Activated naive CD8-positive, alpha-beta T cell treated with anti-CD3 and anti-CD28 coated beads, Interleukin-2, amount 50 U/mL, for 24 hours (primary cell): ENCODE data around the gene RUNX3.
"Not testable (repeated sequence)": the region's sequence is repeated elsewhere in the genome, so short reads cannot be mapped to it uniquely, and the experiment has no call there.

Source experiments
- ATAC-seq: fragments of 150-1000 bp; cut with Tn5 transposase; one replicate; pipeline ENCODE4 v1.10.0; 2021
- DNase-seq: peaks from one replicate; pipeline ENCODE4 v3.0.0; 2021
- H3K27ac Mint-ChIP-seq: one replicate; pipeline ENCODE4 v1.8.0; 2021; ENCODE audit warnings: mild to moderate bottlenecking, mixed read lengths
- H3K27me3 Mint-ChIP-seq: one replicate; pipeline ENCODE4 v1.8.0; 2021; ENCODE audit warnings: mixed read lengths
- H3K36me3 Mint-ChIP-seq: one replicate; pipeline ENCODE4 v1.8.0; 2021; ENCODE audit warnings: low read depth, mixed read lengths
- H3K4me1 Mint-ChIP-seq: one replicate; pipeline ENCODE4 v1.8.0; 2021; ENCODE audit warnings: mixed read lengths
- H3K4me3 Mint-ChIP-seq: one replicate; pipeline ENCODE4 v1.8.0; 2021; ENCODE audit warnings: mild to moderate bottlenecking, moderate library complexity, mixed read lengths
- H3K9me3 Mint-ChIP-seq: one replicate; pipeline ENCODE4 v1.8.0; 2021; ENCODE audit warnings: mixed read lengths

Gene RUNX3

DNA sequence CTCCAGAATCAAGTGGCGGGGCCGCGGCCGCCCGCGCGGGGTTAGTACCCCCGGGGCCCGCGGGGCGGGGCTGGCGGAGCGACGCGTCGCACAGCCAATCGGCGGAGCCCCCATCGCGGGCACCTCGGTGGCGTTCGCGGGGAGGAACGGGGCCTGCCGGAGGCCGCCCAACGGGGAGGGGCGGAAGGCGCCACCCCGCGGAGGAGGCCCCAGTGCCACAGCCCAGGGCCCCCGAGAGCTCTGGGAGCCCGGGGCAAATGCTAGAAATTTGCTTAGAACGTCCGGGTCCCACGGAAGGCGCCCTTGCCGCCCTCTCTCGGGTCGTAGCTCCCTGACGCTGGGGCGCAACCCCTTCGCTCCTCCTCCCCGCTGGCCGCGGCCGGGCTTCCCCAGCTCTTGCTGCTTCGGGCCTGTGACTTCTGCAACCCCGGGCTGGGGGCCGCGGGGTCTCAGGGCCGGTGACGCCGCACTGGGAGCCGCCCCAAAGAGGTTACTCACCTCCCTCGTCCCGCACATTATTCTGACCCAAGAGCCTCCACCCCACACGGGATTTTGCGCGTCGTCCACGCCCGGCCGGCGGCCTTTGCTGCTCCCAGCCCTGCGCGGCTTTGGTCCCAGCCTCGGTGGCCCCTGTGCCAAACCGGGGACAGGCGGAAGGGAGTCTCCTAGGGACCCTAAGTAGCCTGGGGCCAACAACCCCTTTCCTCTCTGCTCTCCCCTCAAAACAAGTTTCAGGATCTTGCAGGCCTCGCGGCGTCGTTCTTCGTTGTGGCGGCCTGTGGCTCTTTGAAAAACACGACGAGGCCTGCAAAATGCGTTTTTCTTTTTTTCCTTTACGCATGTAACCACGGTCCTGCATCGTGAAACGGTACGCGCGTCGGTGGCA is at the start of gene RUNX3:
RUNX3 (minus strand) TSS at position 17 of the 886 bp plus-strand sequence. CDS start 408 bp downstream, outside the sequence.
- Mint-ChIP-seq H3K4me3 (peak within 1 kb of the TSS; percentile 84), H3K4me1 (peaks cover 75% of the 10 kb centered on the region), H3K36me3 (peaks cover 61% of the 10 kb centered on the region)

DNA sequence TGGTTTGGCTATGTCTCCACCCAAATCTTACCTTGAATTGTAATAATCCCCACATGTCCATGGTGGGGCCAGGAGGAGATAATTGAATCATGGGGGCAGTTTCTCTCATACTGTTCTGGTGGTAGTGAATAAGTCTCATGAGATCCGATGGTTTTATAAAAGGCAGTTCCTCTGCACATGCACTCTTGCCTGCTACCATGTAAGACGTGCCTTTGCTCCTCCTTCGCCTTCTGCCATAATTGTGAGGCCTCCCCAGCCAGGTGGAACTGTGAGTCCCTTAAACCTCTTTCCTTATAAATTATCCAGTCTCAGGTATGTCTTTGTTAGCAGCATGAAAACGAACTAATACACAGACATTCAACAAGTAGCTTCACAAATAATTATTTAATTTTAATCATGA is 49.2 kb upstream of the RUNX3 start:
- H3K27ac Mint-ChIP-seq: peak overlapping the region; percentile 75
- not testable (repeated sequence) for DNase-seq, H3K27me3 Mint-ChIP-seq, H3K4me3 Mint-ChIP-seq, ATAC-seq
- peaks cover 32% of the 10 kb centered on the region for H3K9me3 Mint-ChIP-seq
- peaks cover 78% of the 10 kb centered on the region for H3K4me1 Mint-ChIP-seq
- peaks cover 44% of the 10 kb centered on the region for H3K36me3 Mint-ChIP-seq

More for the DNA sequence above, at the start of gene RUNX3:
- H3K27me3 Mint-ChIP-seq: no peaks in the 10 kb centered on the region
- H3K27ac Mint-ChIP-seq: peak within 1 kb of the TSS; percentile 96
- ATAC-seq: peak; percentile 76
- peak; percentile 92 for DNase-seq
- H3K9me3 Mint-ChIP-seq: no peaks in the 10 kb centered on the region

GRCh38 chr1:24978383-24979032 is 48.4 kb upstream of the RUNX3 start:
- peak; percentile 44 for ATAC-seq
- H3K4me3 Mint-ChIP-seq: peak overlapping the region; percentile 25
- peak overlapping the region; percentile 75 for H3K27ac Mint-ChIP-seq
- H3K27me3 Mint-ChIP-seq: no peaks in the 10 kb centered on the region
- H3K9me3 Mint-ChIP-seq: peaks cover 36% of the 10 kb centered on the region
- peaks cover 75% of the 10 kb centered on the region for H3K4me1 Mint-ChIP-seq
- no peak for DNase-seq
- H3K36me3 Mint-ChIP-seq: peaks cover 49% of the 10 kb centered on the region

DNA sequence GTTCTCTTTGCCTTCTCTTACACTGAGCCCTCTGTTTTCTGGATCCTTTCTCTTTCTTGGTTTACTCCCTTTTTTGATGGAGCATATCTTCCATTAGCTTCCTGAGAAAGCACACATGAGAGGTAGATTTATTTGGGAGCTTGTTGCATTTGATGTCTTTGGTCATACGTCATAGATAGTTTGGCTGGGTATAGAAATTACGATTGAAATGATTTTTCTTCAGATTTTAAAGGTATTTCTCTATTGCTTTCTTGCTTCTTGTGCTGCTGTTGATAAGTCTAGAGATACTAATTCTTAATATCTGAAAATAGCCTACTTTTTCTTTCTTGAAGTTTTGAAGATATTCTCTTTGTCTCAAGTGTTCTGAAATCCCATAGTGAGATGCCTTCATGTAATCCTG is 45.3 kb upstream of the RUNX3 start:
- no peak overlapping the region for H3K4me3 Mint-ChIP-seq
- DNase-seq (no peak), ATAC-seq (no peak)
- H3K27me3 Mint-ChIP-seq: no peaks in the 10 kb centered on the region
- peaks cover 36% of the 10 kb centered on the region for H3K9me3 Mint-ChIP-seq
- no peak overlapping the region for H3K27ac Mint-ChIP-seq
- H3K36me3 Mint-ChIP-seq: peaks cover 60% of the 10 kb centered on the region
- peaks cover 75% of the 10 kb centered on the region for H3K4me1 Mint-ChIP-seq

GRCh38 chr1:24973315-24973714 is 43.2 kb upstream of the RUNX3 start:
- Mint-ChIP-seq H3K4me3 (no peak overlapping the region), H3K9me3 (peaks cover 35% of the 10 kb centered on the region), H3K27ac (peak overlapping the region; percentile 95), H3K27me3 (no peaks in the 10 kb centered on the region), H3K4me1 (peaks cover 71% of the 10 kb centered on the region), H3K36me3 (peaks cover 51% of the 10 kb centered on the region)
- ATAC-seq: peak; percentile 18
- no peak for DNase-seq

DNA sequence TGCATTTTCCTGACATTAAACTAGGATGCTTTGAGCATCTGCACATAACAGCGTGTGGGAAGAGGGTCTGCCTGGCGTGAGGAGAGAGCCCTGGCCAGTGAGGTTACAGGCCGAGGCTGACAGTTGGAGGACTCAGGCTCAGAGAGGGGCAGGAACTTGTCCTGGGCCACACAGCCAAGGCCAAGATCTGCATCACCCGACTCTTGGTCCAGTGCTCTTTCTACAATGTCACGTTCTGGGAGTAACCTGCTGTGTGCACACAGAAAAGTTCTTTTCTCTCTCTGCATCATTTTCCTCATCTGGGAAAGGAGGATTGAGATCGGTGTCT is 42.8 kb upstream of the RUNX3 start:
- peaks cover 46% of the 10 kb centered on the region for H3K36me3 Mint-ChIP-seq
- ATAC-seq (no peak), DNase-seq (no peak)
- peaks cover 71% of the 10 kb centered on the region for H3K4me1 Mint-ChIP-seq
- H3K27ac Mint-ChIP-seq: peak overlapping the region; percentile 95
- H3K9me3 Mint-ChIP-seq: peaks cover 31% of the 10 kb centered on the region
- H3K27me3 Mint-ChIP-seq: no peaks in the 10 kb centered on the region
- peak overlapping the region; percentile 80 for H3K4me3 Mint-ChIP-seq

DNA sequence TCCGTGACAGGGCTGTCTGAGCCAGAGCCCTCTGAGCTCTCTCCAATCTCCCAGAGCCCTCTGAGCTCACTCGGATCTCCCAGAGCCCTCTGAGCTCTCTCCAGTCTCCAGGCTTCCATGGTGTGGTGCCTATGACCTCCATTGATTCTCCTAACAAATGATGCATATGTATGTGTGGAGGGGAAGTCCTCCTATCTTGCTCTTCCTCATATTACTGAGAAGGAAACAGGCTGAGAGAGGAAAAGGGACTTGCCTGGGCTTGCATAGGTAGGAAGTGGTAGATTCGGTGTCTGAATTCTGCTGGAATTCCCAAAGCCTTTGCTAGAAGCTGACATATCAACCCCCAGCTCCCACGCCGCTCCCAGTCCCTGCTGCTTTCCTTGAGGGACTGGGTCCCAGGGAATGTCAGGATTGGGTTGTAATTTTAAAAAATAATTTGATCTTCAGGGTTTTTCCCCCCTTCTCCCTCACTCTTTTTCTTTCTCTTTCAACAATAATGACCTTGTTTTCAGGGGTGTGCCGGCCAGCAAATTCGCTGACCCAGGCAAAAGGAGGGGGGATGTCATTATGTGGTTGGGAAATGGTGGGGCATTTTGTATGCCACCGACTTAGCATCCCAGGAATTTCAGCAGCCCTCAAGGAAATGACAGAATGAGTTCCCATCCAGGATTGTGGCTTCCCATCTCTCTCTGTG is 42.3 kb upstream of the RUNX3 start:
- peaks cover 74% of the 10 kb centered on the region for H3K4me1 Mint-ChIP-seq
- H3K27ac Mint-ChIP-seq: peak overlapping the region; percentile 95
- H3K36me3 Mint-ChIP-seq: peaks cover 45% of the 10 kb centered on the region
- peak overlapping the region; percentile 80 for H3K4me3 Mint-ChIP-seq
- peaks cover 30% of the 10 kb centered on the region for H3K9me3 Mint-ChIP-seq
- DNase-seq (no peak), ATAC-seq (no peak)
- H3K27me3 Mint-ChIP-seq: no peaks in the 10 kb centered on the region

- Mint-ChIP-seq H3K27me3 (no peaks in the 10 kb centered on the region), H3K27ac (peak overlapping the region; percentile 95), H3K36me3 (peaks cover 38% of the 10 kb centered on the region), H3K4me3 (peak overlapping the region; percentile 80), H3K4me1 (peaks cover 80% of the 10 kb centered on the region), H3K9me3 (peaks cover 23% of the 10 kb centered on the region)
- peak; percentile 22 for ATAC-seq
- peak; percentile 63 for DNase-seq
Measured at GRCh38 chr1:24970926-24971875, 41.1 kb upstream of the RUNX3 start.

GRCh38 chr1:24970399-24970753 is 40.3 kb upstream of the RUNX3 start:
- Mint-ChIP-seq H3K4me1 (peaks cover 86% of the 10 kb centered on the region), H3K27me3 (no peaks in the 10 kb centered on the region), H3K9me3 (peaks cover 15% of the 10 kb centered on the region), H3K27ac (peak overlapping the region; percentile 95), H3K4me3 (peak overlapping the region; percentile 80), H3K36me3 (peaks cover 29% of the 10 kb centered on the region)
- DNase-seq (no peak), ATAC-seq (no peak)

- Mint-ChIP-seq H3K4me1 (peaks cover 91% of the 10 kb centered on the region), H3K27me3 (peaks cover 3% of the 10 kb centered on the region), H3K27ac (peak overlapping the region; percentile 95), H3K4me3 (peak overlapping the region; percentile 80), H3K36me3 (peaks cover 27% of the 10 kb centered on the region), H3K9me3 (peaks cover 9% of the 10 kb centered on the region)
- ATAC-seq: no peak
- no peak for DNase-seq
Measured at GRCh38 chr1:24969596-24970398, 39.7 kb upstream of the RUNX3 start.

GRCh38 chr1:24968941-24969585 is 39.0 kb upstream of the RUNX3 start:
- DNase-seq: no peak
- H3K27ac Mint-ChIP-seq: peak overlapping the region; percentile 95
- no peak for ATAC-seq
- peaks cover 3% of the 10 kb centered on the region for H3K27me3 Mint-ChIP-seq
- H3K4me3 Mint-ChIP-seq: peak overlapping the region; percentile 80
- peaks cover 2% of the 10 kb centered on the region for H3K9me3 Mint-ChIP-seq
- H3K36me3 Mint-ChIP-seq: peaks cover 27% of the 10 kb centered on the region
- H3K4me1 Mint-ChIP-seq: peaks cover 89% of the 10 kb centered on the region

DNA sequence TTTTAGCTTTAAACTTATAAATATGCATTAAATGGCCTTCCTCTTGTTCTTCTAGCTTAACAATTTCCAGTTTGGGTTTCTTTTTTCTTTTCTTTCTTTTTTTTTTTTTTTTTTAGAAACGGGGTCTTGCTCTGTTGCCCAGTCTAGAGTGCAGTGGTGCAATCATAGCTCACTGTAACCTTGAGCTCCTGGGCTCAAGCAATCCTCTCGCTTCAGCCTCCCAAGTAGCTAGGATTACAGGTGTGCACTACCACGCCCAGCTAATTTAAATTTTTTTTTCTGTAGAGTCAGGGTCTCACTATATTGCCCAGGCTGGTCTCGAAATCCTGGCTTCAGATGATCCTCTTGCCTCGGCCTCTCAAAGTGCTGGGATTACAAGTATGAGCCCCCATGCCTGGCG is 37.9 kb upstream of the RUNX3 start:
- H3K27me3 Mint-ChIP-seq: peaks cover 3% of the 10 kb centered on the region
- peaks cover 83% of the 10 kb centered on the region for H3K4me1 Mint-ChIP-seq
- H3K9me3 Mint-ChIP-seq: no peaks in the 10 kb centered on the region
- no peak for DNase-seq
- H3K27ac Mint-ChIP-seq: peak overlapping the region; percentile 95
- H3K4me3 Mint-ChIP-seq: peak overlapping the region; percentile 66
- peaks cover 30% of the 10 kb centered on the region for H3K36me3 Mint-ChIP-seq
- no peak for ATAC-seq

- peaks cover 3% of the 10 kb centered on the region for H3K27me3 Mint-ChIP-seq
- ATAC-seq (no peak), DNase-seq (no peak)
- peak overlapping the region; percentile 14 for H3K4me3 Mint-ChIP-seq
- H3K4me1 Mint-ChIP-seq: peaks cover 79% of the 10 kb centered on the region
- H3K27ac Mint-ChIP-seq: peak overlapping the region; percentile 95
- H3K36me3 Mint-ChIP-seq: peaks cover 30% of the 10 kb centered on the region
- no peaks in the 10 kb centered on the region for H3K9me3 Mint-ChIP-seq
Measured at GRCh38 chr1:24967555-24967954, 37.5 kb upstream of the RUNX3 start.
